ENCODE data around the gene SCFD2. TPM values are rescaled to one million over a fixed set of nuclear protein-coding genes. Genes with fewer than 3 reads are reported as not detected.

Gene SCFD2
- total RNA-seq, 1 experiment from 2014 or later: 8.4 TPM

DNA sequence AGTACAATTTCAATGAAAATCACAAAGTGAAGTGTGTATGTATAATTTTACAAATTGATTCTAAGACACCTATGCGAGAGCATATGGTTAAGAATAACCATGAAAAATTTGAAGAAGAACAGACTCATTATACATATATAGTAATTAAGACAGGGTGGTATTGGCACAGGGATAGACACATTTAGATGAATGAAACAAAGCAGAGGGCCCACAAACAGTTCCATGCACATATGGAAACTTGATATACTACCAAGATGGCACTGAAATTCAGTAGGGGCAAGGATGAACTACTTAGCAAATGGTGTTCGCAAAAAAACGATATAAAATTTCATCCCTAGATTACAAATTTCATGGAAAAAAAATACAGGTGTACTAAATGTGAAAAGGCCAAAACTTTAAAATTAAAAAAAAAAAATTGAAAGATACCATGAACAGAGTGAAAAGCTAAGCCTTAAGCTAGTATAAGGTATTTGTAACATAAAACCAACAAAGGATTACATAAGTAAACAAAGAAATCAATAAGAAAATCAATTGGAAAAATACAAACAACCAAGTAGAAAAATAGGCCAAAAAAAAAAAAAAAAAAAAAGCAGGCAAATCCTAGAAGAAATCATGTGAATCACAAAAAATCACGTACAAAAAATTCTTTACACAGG is 418.3 kb downstream of the SCFD2 start:
- BruUV-seq (replicated peaks): no TSS peak
- POLR2A ChIA-PET (ENCODE audit: low non-redundant PET): no interaction called here

DNA sequence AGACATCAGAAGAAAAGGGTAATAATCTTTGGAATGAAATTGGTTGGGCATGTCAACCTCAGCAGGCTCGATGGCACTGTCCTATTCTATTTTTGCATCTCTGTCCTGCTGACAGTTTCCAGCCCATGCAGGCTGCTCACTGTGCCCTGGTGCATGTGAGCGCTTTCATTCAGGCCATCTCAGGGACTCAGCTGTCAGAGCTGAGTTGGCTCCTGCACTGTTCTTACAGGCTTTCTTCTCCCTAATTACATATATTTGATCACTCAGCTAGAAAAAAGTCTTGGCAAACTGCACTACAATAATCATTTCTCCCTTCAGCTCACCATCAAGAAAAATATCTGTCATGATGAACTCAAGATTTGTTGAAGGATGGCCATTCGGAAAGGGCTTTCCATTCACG is 419.0 kb downstream of the SCFD2 start:
- CTCF ChIA-PET: no interaction called here
- DNase-seq (ENCODE audit: low spot score): no peak
- no peaks in the 10 kb centered on the region for H3K27me3 ChIP-seq (replicated peaks; ENCODE audit: insufficient read depth, low read depth, low read length, poor library complexity)
- no peaks in the 10 kb centered on the region for H3K9me3 ChIP-seq (ENCODE audit: low read depth, low read length, poor library complexity, severe bottlenecking)
- H3K36me3 ChIP-seq (ENCODE audit: insufficient read depth, low read length, poor library complexity, severe bottlenecking): no peaks in the 10 kb centered on the region
- intact Hi-C loops (cut with micrococcal nuclease; ENCODE audit: unreplicated experiment): no loop called here
- no peak for TF ChIP-seq CTCF (conservative IDR thresholded peaks at IDR 0.05; ENCODE audit: low read depth, low read length)
- TF ChIP-seq EZH2 (IDR thresholded peaks at IDR 0.05; ENCODE audit: borderline replicate concordance, low read depth, low read length, poor library complexity, severe bottlenecking): no peak
- no peaks in the 10 kb centered on the region for H3K4me1 ChIP-seq (ENCODE audit: insufficient read depth, low read length, poor library complexity, severe bottlenecking)
- H3K4me3 ChIP-seq (ENCODE audit: low read depth, low read length, poor library complexity, severe bottlenecking): no peak overlapping the region
- H3K27ac ChIP-seq (ENCODE audit: low read depth, low read length, poor library complexity, severe bottlenecking): no peak overlapping the region
- POLR2A ChIA-PET (ENCODE audit: low non-redundant PET): no interaction called here
- no TSS peak for BruUV-seq (replicated peaks)

More for the DNA sequence above, 418.3 kb downstream of the SCFD2 start:
- CTCF ChIA-PET: no interaction called here
- H3K9me3 ChIP-seq (ENCODE audit: low read depth, low read length, poor library complexity, severe bottlenecking): no peaks in the 10 kb centered on the region
- DNase-seq (ENCODE audit: low spot score): no peak
- no peaks in the 10 kb centered on the region for H3K4me1 ChIP-seq (ENCODE audit: insufficient read depth, low read length, poor library complexity, severe bottlenecking)
- no peaks in the 10 kb centered on the region for H3K36me3 ChIP-seq (ENCODE audit: insufficient read depth, low read length, poor library complexity, severe bottlenecking)
- H3K27me3 ChIP-seq (replicated peaks; ENCODE audit: insufficient read depth, low read depth, low read length, poor library complexity): no peaks in the 10 kb centered on the region
- no peak overlapping the region for H3K27ac ChIP-seq (ENCODE audit: low read depth, low read length, poor library complexity, severe bottlenecking)
- H3K4me3 ChIP-seq (ENCODE audit: low read depth, low read length, poor library complexity, severe bottlenecking): no peak overlapping the region
- no peak for TF ChIP-seq EZH2 (IDR thresholded peaks at IDR 0.05; ENCODE audit: borderline replicate concordance, low read depth, low read length, poor library complexity, severe bottlenecking)
- no peak for TF ChIP-seq CTCF (conservative IDR thresholded peaks at IDR 0.05; ENCODE audit: low read depth, low read length)
- intact Hi-C loops (cut with micrococcal nuclease; ENCODE audit: unreplicated experiment): no loop called here

DNA sequence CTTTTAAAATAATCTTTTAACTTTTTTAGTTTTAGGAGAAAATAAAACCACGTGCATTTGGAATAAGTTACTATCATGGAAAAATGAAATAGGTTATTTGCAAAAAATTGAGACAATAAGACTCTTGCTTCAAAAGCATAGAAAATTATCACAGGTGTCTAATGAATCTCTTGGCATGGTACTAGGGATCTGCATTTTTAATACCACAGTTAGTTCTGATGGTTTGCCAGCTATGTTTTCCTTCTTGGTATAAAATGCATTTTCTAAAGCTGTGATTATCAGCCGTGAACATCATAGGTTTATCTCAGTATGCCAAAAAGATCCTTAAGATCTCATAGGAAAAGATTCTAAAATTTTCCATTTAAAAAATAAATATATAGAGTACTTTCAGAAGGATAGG is 419.9 kb downstream of the SCFD2 start:
- H3K4me1 ChIP-seq (ENCODE audit: insufficient read depth, low read length, poor library complexity, severe bottlenecking): no peaks in the 10 kb centered on the region
- TF ChIP-seq EZH2 (IDR thresholded peaks at IDR 0.05; ENCODE audit: borderline replicate concordance, low read depth, low read length, poor library complexity, severe bottlenecking) (no peak), CTCF (conservative IDR thresholded peaks at IDR 0.05; ENCODE audit: low read depth, low read length) (no peak)
- H3K27me3 ChIP-seq (replicated peaks; ENCODE audit: insufficient read depth, low read depth, low read length, poor library complexity): no peaks in the 10 kb centered on the region
- no peaks in the 10 kb centered on the region for H3K36me3 ChIP-seq (ENCODE audit: insufficient read depth, low read length, poor library complexity, severe bottlenecking)
- H3K4me3 ChIP-seq (ENCODE audit: low read depth, low read length, poor library complexity, severe bottlenecking): no peak overlapping the region
- no TSS peak for BruUV-seq (replicated peaks)
- ChIA-PET CTCF (no interaction called here), POLR2A (ENCODE audit: low non-redundant PET) (no interaction called here)
- no peak for DNase-seq (ENCODE audit: low spot score)
- H3K27ac ChIP-seq (ENCODE audit: low read depth, low read length, poor library complexity, severe bottlenecking): no peak overlapping the region
- no peaks in the 10 kb centered on the region for H3K9me3 ChIP-seq (ENCODE audit: low read depth, low read length, poor library complexity, severe bottlenecking)
- intact Hi-C loops (cut with micrococcal nuclease; ENCODE audit: unreplicated experiment): no loop called here

Measured in A673 (cell line).